HG02610 (cell line): ENCODE measurements around the gene CFAP46.
"Not testable (repeated sequence)": the region's sequence is repeated elsewhere in the genome, so short reads cannot be mapped to it uniquely, and the experiment has no call there.

ENCODE experiments used
- ATAC-seq: cut with Tn5 transposase; IDR thresholded peaks from one replicate; pipeline ENCODE4 v1.9.1; 2021; ENCODE audit warnings: mild to moderate bottlenecking, moderate library complexity; ENCODE audit not compliant: unreplicated experiment

Gene CFAP46

DNA sequence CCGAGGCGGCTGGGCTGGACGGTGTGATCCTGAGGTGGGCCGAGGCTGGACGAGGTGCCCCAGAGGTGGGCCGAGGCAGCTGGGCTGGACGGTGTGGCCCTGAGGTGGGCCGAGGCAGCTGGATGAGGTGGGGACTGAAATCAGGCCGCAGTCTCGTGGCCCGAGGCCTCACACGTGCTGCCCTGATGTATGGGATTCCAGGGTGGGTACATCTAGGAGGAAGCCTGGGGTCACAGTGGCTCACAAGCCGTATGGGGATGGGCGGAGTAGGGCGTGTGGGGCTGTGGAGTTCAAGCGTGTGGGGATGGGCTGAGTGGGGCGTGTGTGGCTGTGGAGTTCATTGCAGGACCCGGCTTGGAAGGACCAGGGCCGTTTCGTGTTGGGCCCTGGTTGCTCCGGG lies 144.0 kb downstream of the CFAP46 start:
- no peak for ATAC-seq

DNA sequence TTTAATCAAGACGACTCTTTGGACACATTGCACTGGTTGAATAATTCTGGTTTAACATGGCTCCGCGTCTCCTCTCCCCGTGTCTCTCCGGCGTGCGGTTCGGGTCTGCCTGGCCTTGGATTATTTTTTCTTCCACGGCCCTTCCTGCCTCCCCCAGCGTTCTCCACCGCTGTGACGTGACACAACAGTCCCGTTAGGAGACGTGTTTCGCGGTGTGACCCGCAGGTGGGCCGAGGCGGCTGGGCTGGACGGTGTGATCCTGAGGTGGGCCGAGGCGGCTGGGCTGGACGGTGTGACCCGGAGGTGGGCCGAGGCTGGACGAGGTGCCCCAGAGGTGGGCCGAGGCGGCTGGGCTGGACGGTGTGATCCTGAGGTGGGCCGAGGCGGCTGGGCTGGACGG lies 144.4 kb downstream of the CFAP46 start:
- not testable (repeated sequence) for ATAC-seq

DNA sequence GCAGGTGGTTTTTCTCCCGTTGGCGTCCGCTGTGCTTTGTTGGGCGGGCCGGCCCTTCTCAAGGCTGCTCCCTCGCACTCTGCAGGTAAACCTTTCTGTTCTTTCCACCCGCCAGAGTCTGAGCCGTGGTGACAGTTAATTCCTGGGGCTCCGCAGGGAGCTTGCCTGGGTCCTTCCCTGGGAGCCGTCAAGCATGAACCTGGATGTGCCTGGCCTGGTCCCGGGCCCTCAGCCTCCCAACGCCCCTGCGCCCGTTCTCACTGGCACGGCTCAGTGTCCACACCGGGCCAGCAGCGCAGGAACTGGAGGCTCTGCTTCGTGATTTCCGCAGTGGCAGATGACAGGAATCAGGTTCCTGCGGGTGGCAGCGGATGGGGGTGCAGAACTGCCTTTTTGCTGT lies 145.5 kb downstream of the CFAP46 start:
- ATAC-seq, result no peak

DNA sequence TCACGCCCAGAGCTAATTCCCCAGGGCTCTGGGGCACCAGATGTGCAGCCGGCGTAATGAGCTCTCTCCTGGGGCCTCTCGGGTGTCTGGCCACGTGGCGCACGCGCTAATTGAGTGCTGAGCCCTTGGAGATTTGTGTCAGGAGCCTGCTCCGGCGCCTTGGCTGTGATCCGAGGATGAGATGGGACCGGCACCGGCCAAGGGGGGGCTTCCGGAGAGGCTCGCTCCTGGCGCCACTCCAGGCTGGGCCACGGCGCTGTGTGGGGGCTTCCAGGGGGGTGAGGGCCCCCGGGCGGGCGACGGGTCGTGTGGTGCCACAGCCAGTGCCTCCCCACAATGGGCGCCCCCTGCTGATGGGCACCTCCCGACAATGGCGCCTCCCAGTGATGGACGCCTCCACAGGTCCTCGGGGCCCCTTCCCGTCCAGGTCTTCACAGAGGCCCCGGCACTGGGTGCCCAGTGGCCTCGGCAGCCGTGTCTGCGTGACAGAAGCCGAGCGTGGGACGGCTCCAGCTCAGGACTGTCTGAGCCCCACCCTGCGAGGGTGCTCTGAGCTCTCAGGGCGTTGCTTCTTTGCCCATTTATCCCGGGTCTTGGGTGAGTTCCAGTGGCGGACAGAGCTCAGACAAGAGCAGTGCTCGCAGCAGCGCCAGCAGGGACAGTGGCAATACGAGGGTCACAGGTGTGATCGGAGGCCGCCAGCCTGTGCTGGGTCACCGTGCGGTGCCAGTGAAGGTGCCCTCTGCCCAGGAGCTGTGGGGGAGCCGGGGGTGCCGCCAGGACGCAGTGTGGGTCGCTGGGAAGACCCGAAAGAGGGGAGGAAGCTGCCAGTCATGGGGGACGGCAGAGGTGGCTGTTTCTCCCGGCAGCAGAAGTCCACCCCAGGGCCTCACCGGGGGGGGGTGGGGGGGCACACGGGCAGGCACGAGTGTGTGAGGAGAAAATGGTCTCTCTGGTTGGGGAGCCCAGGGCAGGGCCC lies 148.2 kb downstream of the CFAP46 start:
- no peak for ATAC-seq

DNA sequence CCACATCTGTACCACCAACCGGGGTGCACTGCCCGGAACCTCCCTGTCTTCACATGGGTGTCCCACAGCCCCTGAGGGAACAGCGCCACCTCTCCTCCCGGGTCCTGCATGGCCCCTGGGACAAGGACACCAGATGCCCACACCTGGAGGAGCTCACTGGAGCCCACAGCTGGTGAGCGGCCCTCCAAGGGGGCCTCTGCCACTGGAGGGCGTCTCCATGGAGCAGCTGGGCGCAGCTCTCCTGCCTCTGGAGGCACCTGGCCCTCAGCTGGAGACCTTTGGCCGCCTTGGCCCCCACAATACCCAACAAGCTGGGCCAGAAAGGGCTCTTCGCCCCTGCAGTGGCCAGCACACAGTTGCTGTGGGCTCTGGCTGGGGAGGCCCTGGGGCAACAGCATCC lies 149.2 kb downstream of the CFAP46 start:
- no peak for ATAC-seq

DNA sequence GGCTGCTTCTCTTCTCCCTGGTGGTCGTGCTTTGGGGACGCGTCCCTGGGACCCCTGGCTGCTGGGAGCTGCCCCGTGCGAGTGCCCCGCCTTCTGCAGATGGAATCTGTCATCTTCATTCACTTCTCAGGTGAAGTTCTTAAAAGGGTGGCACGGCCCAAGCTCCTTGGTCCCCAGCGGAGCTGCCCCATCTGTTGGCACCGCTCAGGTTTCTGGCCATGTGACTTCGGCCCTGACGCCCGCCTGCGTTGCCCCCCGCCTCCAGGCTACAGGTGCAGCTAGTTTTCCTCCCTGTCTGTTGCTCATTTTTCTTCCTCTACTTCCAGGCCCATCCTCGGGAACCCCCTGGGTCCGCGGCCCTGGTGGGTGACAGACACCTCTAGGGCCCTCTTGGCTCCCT lies 149.6 kb downstream of the CFAP46 start:
- no peak for ATAC-seq

DNA sequence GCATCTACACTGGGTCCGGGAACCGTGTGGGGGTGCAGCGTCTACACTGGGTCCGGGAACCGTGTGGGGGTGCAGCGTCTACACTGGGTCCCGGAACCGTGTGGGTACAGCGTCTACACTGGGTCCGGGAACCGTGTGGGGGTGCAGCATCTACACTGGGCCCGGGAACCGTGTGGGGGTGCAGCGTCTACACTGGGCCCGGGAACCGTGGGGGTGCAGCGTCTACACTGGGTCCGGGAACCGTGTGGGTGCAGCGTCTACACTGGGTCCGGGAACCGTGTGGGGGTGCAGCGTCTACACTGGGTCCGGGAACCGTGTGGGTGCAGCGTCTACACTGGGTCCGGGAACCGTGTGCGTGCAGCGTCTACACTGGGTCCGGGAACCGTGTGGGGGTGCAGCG lies 150.3 kb downstream of the CFAP46 start:
- ATAC-seq, result not testable (repeated sequence)

DNA sequence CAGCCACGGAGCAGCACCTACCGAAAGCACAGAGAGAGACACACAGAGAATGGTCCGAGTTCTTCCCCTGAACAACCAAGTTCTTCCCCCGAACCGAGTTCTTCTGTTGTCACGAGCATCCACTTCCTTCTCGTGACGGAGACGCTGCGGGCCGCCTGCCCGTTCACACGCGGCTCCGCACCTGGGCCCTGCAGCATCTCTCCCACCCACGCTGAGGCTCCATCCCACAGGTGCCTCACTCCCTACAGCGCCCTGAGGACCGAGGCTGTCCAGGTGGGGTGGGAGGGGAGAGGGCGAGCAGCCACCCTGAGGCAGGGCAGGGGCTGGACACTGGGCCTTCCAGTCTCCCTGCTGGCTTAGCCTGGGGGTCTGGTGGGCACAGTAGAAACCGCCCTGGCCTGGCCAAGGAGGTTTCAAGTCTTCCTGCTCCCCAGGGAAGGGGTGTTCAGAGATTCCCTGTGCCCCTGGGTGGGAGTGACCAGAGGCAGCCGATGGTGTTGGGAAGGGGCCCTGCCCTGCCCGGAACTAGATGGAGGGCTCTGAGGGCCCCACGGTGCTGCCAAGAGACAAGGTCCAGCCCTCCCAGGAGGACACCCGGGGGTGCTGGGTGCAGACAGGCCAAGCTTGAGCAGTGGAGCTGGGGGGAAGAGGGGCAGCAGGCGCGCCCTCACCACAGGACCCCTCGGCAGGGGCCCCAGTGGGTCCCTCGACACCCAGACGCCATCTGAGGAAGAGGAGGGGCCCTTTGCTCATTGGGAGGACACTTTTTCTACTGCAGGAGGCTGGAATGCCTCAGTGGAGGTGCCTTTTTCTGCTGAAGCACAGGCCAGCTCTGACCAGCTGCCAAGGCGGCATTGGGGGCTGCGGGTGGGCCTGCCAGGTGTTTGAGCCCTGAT lies 151.2 kb downstream of the CFAP46 start:
- no peak for ATAC-seq

DNA sequence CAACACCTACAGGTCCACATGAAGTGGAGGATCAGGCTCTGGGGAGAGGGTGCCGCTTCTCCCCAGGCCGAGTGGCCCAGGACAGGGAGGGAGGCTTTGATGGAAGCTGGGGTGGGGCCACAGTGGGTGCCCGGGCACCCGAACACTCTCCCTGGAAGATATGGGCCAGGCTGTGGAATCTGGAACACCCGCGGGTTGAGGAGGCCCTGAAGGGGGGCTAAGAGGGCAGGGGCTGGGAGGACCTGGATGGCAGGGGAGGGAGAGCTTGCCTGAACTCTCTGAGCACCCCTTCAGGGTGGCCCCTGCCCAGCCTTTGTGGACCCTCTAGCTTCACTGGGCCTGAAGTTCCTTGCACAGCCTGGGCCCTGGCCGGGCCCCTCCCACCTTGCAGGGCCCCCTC lies 151.9 kb downstream of the CFAP46 start:
- ATAC-seq, result no peak

DNA sequence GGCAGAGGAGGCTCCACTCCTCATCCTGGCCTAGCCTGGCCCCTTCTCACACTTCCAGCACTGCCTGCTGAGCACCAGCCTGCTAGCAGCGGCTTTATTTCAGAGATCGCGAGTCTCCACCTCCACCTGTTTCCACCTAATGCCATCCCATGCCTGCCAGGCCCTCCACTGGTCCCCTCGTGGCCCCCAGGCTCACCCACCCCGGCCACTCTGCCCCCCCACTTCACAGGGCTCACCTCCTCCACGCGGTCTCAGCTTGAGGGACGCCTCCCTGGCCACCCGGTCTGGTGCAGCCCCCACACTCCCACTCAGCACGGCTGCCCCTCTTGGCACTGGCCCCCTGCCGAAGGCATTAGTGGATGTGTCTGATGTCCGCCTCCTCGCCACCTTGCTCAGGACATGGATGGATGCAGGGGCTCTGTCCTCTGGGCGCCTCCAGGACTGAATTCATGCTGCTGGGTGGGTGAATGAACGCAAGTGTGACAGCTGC lies 152.7 kb downstream of the CFAP46 start:
- no peak for ATAC-seq

DNA sequence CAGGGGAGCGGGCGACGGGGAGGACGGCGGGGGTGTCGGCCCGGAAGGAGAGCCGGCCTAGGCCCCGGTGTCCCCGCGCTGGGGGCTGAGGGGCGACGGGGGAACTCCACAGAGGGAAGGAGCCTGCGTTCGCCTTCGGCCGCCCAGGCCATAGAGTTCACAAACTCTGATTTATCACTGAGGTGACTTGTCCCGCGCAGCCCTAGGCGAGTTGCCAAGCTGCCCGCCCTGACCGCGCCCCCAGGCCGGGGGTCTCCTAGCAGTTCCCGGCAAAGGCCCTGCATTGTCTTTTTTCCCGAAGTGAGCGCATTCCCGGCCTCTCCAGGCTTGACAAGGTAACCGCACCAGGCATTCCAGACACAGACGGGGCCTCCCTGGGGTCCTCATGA lies 153.5 kb downstream of the CFAP46 start:
- no peak for ATAC-seq

DNA sequence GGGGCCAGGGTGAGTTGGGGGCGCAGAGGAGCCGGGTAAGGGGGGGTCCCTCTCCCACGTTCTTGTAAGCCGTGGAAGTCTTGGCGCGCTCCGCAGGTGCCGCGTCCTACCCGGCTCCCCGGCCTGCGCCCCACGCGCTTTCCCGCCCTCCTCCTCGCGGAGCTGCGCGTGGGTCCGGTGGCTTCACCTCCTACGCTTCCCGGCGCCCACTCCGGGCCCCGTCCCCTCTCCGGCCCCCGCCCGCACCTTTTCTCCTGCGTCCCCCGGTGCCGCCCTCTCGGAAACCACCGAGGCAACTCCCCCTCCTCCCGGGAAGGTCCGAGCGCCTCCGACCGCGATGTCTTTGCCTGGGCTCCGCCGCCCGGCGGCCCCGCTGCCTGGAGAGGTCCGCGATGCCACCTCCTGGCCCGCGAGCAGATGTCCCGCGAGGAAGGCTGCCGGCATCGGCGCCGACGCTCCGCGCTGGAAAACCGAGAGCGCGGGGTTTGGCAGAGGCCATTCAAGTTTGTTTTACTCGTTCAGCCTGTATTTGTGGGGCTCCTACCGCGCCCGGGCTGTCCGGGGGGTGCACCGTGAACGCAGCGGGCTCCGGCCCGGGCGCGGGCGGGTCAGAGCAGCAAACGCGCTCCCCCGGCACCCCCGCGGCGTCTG lies 154.1 kb downstream of the CFAP46 start:
- no peak for ATAC-seq

DNA sequence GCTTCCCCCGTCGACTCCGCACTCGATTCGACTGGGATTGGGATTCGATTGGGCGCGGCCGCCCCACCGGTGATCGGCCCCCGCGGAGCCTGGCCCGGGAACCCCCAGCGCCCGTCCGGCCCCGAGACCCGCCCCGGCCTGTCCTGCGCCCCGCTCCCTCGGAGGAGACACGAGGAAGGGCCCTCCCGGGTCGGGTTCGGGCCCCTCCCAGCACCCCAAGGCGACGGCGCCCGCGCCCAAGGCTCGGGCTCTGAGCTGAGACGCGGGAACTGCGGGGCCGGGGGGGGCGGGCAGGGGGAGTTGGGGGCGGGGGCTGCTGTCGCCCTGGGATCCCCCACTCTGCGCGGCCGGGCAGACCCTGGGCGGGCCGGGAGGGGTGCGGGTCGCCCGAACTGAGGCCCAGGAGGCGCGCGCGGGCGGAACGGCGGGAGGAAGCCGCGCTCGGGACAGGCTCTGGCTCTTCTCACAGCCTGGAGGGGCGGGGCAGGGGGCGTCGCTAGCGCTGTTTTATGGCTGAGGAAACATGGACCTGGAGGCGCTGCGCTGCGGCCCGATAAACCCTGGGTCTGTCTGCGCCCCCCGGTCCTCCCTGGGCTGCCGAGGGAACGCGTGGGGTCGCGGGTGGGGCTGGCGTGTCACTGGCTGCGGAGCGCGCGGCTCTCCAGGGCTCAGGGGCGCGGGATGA lies 154.7 kb downstream of the CFAP46 start:
- no peak for ATAC-seq

DNA sequence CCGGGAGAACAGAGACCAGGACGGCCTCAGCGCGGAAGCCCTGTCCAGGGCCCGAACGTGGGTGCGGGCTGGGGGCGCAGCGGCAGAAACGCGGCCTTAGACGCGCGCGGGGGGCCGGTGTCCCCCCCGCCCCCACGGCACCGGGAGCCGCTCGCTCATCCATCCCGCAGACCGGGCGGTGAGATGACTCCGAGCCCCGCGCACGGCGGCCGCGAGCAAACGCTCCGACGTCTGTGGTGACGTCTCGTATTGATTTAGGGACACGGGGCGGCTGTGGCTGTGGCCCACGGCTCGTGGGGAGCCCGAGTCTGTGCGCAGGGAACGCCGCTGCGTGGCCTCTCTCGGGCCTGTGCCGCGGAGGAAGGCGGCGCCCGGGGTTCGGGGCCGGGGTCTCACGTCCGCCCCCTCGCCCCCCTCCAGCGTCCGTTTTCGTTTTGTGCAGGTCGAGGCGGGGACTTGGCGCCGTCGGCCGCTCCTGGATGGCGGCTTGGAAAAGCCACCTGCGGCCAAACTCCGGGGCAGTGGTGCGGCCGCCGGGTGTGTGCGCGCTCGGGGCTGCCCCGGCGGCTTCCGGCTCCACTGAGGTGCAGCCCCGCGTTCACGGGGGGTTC lies 155.4 kb downstream of the CFAP46 start:
- no peak for ATAC-seq

DNA sequence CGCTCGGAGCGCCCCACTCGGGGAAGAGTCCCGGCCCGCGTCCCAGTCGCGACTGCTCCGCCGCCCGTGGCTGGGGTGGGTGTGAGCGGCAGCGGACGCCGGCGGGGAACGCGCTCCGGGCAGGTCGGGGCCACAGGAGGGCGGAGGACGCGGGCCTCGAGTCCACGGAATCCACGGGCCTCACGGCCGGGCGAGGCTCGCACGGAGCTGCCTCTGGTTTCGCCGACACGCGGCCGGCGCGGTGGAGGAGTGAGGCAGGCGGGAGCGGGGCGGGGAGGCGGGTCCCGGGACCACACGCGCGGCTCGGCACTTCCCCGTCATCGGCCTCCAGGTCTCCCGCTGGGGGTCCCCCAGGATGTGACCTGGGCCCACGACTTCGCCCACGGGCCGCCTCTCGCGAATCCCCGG lies 155.9 kb downstream of the CFAP46 start:
- no peak for ATAC-seq

DNA sequence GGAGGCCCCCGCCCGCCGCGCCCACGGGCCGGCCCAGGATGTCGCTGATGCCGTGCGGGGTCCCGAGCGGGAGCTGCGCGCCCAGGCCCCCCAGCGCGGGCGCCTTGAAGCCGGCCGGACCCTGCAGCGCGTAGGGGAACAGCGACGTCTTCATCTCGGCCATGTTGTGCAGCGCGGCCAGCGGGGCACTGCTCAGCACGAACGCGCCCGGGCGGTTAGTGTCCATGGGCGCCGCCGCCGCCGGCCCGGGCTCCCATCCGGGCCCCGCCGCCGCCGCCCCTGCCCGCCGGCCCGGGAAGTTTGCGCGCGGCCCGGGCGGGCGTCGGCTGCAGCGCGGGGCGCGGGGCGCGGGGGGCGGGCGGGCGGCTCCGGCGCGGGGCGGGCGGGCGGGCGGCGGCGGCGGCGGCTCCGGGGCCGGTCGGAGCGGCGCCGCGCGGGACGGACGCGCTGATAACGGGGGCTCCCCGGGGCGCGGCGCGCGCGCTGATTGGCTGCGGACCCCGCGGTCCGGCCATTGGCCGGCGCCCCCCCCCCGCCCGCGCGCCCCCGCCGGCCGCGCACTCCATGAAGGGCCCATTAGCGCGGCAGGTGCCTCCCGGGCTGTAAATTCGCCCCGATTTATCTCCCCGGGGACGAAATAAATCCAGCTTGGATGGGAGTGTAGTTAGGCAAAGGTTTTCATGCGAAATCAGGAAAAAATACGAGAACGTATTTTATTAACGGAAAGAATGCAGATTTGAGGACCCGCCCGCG lies 156.5 kb downstream of the CFAP46 start, which contains the start of gene NKX6-2:
NKX6-2 (minus strand) TSS at position 425 of the 753 bp plus-strand sequence; CDS start at position 226, 199 bp downstream.
- no peak for ATAC-seq

DNA sequence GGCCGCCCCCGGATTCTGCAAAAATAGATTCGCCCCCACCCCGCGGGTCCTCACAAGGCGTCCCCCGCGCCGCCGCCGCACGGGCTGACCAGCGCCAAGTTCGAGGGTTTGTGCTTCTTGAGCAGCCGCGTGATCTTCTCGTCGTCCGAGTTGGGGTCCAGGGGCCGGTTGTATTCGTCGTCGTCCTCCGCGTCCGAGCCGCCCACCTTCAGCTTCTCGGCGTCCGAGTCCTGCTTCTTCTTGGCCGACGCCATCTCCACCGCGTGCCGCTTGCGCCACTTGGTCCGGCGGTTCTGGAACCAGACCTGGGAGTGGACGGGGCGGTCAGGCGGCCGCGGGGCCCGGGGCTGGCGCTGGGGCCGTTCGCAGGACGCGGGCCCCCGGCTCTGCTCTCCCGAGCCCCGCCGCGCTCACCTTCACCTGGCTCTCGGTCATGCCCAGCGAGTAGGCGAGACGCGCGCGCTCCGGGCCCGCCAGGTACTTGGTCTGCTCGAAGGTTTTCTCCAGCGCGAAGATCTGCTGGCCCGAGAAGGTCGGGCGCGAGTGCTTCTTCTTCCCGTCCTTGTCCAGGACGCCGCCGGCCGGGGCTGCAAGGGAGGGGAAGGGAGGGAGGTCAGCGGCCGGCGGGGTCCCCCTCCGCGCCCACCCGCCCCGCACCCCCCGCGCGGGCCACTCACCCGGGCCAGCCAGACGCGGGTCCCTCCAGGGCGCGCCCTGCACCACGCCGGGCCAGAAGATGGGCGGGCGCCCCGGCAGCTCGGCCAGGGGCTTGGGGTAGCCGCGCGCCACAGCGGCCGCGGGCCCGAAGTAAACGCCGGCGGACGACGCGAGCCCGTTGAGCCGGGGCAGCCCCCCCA lies 157.3 kb downstream of the CFAP46 start:
- no peak for ATAC-seq
